GM13976 (cell line): ENCODE results near the gene C9orf43.

Experiments
- DNase-seq: peaks from one replicate; pipeline ENCODE4 v3.0.0; 2012; ENCODE audit warnings: low spot score
- in situ Hi-C: fragments of 300-500 bp; cut with MboI; formaldehyde crosslinking; loops from one replicate; pipeline ENCODE4 v1.12.0; 2022; ENCODE audit warnings: low sequenced_read_pairs, mixed read lengths, inconsistent platforms; ENCODE audit not compliant: unreplicated experiment
- TF ChIP-seq, protein P1 (sequence below): IDR thresholded peaks from 2 replicates; pipeline ENCODE4 v1.5.1; 2012; ENCODE audit warnings: borderline replicate concordance, mild to moderate bottlenecking; ENCODE audit not compliant: insufficient read depth; ENCODE audit errors: extremely low read depth, missing control alignments, control extremely low read depth

The C9orf43 gene

DNA sequence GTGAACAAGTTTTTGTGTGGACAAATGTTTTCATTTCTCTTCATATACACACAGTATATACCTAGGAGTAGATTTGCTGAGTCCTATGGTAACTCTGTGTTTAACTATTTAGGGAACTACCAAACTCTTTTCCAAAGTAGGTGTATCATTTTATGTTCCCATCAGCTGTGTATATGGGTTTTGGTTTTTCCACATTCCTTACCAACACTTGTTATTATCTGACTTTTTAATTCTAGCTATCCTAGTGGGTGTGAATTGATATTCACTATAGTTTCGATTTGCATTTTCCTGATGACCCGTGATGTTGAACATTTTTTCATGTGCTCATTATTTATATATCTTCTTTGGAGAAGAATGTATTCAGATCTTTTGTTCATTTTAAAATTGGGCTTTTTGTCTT lies 56.6 kb downstream of the C9orf43 start:
- in situ Hi-C loops: no loop called here
- TF ChIP-seq, protein P1, sequence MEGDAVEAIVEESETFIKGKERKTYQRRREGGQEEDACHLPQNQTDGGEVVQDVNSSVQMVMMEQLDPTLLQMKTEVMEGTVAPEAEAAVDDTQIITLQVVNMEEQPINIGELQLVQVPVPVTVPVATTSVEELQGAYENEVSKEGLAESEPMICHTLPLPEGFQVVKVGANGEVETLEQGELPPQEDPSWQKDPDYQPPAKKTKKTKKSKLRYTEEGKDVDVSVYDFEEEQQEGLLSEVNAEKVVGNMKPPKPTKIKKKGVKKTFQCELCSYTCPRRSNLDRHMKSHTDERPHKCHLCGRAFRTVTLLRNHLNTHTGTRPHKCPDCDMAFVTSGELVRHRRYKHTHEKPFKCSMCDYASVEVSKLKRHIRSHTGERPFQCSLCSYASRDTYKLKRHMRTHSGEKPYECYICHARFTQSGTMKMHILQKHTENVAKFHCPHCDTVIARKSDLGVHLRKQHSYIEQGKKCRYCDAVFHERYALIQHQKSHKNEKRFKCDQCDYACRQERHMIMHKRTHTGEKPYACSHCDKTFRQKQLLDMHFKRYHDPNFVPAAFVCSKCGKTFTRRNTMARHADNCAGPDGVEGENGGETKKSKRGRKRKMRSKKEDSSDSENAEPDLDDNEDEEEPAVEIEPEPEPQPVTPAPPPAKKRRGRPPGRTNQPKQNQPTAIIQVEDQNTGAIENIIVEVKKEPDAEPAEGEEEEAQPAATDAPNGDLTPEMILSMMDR: no peak
- no peak for DNase-seq

DNA sequence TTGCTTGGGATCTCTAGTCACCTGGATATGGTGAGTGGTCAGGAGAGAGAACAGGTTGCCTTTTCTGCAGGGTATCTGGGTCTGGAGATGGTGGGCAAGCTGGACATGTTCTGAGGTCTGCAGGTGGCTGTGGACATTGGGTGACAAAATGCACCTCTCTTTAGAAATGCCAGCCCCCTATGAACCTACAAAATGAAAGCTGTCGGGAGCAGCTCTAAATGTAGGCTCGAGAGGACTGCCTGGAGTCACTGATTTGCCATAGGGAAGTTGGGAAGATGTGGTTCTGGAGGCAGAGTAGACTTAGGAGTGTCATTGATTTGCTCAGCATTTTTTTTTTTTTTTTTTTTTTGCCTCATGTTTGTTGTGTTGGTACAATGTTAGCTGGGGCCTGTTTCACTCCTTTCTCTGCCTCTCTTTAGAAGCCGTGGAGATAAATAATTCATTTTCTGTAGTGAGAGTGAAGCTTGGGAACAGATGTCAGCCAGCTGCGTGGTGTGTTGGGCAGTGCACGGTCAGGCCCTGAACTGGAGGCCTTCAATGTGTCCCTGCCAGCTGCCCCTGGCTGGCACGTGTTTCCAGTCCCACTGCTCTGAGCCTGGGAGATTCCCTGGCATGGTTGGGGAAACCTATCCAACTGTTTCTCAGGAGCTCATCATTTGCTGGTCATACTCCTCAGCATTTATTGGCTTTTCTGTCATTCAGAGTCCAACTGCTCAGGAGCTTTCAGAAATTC lies 58.3 kb downstream of the C9orf43 start:
- no peak for DNase-seq
- TF ChIP-seq, protein P1: no peak
- in situ Hi-C loops: no loop called here

DNA sequence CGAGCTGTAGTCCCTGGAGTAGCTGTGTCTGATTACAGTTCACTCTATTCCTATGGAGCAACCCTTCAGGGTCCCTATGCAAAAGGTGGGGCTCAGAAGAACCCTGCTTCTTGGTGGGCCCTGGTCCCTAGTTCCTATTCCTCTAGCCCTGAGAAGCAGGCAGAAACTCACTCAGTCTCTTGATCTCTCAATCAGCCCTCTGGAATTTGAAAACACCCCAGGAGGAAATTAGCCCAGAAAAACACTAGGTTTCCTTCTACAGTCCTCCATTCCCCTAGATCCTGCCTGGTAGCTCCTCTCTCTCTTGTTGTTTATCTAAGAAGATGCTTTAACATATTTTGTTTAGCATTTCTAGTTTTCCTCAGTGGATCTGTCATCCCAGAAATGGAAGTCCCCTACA lies 60.6 kb downstream of the C9orf43 start:
- in situ Hi-C loops: no loop called here
- TF ChIP-seq, protein P1: no peak
- DNase-seq: no peak

DNA sequence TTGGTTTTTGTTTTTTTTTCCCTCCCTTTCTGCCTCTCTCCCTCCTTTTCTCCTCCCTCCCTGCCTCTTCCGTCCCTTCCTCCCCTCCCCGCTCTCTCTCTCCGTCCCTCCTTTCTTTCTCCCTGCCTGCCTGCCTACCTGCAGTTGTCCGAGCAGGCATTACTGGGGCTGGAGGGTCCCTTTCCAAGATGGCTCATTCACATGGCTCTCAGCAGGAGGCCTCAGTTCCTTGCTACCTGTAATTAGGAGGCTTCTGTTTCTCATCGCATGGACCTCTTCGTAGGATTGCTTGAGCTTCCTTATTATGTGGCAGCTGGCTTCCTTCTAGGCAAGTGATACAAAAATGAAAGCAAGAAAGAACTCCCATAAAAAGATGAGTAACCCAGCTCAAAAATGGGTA lies 61.0 kb downstream of the C9orf43 start:
- DNase-seq: no peak
- TF ChIP-seq, protein P1: no peak
- in situ Hi-C loops: no loop called here

DNA sequence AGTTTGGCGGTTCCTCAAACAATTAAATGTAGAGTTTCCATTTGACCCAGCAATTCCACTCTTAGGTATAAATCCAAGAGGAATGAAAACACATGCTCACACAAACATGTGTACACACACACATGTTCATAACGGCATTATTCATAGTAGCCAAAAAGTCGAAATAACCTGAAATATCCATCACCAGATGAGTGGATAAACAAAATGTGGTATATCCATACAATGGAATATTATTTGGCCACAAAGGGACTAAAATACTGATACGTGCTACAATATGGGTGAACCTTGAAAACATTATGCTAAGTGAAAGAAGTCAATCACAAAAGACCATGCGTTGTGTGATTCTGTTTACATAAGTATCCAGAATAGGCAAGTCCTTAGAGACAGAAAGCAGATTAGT lies 61.7 kb downstream of the C9orf43 start:
- in situ Hi-C loops: no loop called here
- DNase-seq: no peak
- TF ChIP-seq, protein P1: no peak

DNA sequence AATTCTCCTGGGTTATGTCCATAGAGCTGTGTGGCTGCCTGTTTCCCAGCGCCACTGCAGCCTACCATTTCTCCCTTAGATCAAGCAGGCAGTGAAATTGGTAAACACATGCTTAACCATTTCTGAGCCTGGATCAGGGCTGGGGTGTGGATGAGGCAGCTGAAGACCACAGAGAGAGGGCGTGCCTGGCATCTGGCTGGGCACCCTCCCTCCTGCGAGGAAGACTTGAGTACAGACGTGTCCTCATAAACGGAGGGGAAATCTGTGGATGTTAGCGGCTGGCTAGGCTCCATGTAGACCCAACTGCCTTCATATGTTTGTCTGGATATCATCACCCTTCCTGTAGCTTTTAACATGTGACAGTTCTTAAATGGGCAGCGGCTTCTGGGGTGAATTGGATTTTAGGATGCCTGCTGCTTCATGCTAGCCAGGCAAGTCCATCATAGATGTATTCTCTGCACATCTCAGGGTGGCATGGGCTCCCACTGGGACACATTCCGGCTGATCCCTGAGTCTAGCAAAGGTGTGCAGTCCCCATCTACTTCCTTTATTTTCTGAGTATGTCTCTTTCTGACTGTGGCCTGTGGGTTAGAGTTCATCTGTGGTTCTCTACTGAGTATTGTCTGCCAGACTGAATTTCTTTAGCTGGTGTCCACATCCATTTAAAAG lies 63.9 kb downstream of the C9orf43 start:
- DNase-seq: no peak
- TF ChIP-seq, protein P1: no peak
- in situ Hi-C loops: no loop called here

DNA sequence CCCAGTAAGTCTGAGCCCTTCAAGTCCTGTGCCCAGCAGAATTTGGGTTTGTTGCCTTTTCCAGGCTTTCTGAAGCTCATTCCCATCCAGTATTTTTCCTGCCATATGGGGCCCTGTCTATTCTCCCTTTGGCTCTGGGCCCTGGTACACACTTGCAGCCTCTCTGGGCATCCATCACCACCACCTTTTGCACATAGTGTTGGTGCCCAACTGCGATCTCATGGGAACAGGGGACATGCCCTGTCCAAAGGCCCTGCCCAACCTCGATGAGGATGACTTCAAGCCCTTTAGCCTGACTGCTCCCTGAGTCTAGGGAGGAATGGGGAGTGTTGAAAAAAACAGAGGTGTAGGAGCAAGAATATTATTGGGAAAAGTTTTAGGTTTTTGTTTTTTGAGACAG lies 64.5 kb downstream of the C9orf43 start:
- TF ChIP-seq, protein P1: no peak
- in situ Hi-C loops: no loop called here
- DNase-seq: no peak
